NCI-H446 (cell line): ENCODE data around the gene CARMIL3.
A peak's percentile ranks its signal among the peaks of the same experiment; 100 is the strongest.

Experiments used
- DNase-seq, 2 experiments: peaks; one replicate each; lab custom pipeline; 2025; lab: John Stamatoyannopoulos, UW

Gene CARMIL3

GRCh38 chr14:24076302-24076601, 24.4 kb downstream of the CARMIL3 start:
- DNase-seq: no peak

DNA sequence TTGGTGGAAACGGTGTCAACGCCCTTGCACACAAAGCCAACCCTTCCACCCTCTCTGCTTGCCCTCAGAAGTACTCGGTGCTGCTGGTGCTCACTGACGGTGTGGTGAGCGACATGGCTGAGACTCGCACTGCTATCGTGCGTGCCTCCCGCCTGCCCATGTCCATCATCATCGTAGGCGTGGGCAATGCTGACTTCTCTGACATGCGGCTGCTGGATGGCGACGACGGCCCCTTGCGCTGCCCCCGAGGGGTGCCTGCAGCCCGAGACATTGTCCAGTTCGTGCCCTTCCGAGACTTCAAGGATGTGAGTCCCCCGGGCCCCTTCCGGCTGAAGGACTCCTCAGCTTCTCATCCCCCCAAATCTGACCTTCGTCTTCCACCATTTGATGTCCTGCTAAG, 25.3 kb downstream of the CARMIL3 start:
- no peak for DNase-seq

GRCh38 chr14:24078146-24078545, 26.3 kb downstream of the CARMIL3 start:
- no peak for DNase-seq

GRCh38 chr14:24079491-24080141, 27.8 kb downstream of the CARMIL3 start:
- peak; percentile 83 to 96 for DNase-seq

GRCh38 chr14:24080142-24080530, 28.3 kb downstream of the CARMIL3 start:
- DNase-seq: no peak

- peak in 1 of 2 experiments; percentile 40 for DNase-seq
Observed at GRCh38 chr14:24080888-24081738, 29.3 kb downstream of the CARMIL3 start.

DNA sequence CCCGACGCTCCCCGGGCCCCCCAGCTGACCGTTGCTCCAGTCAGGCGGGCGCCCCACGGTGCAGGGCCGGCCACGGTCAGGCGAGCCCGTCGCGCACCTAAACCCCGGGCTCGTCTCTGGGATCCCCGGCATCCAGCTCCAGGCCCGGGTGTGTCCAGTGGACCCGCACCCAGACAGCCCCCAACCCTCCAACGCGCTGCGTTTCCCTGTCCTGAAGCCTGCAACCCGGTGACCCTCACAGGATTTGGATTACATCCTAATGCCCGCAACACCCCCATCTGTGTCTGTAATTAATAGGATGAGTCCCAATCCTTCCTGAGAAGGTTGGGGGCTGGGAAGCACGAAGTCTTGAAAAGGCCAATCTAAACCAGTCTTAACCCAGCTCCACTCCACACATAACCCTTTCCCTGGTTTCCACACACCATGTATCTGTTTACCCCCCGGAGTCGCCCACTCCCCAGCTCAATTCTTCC, 30.0 kb downstream of the CARMIL3 start:
- DNase-seq: no peak

DNA sequence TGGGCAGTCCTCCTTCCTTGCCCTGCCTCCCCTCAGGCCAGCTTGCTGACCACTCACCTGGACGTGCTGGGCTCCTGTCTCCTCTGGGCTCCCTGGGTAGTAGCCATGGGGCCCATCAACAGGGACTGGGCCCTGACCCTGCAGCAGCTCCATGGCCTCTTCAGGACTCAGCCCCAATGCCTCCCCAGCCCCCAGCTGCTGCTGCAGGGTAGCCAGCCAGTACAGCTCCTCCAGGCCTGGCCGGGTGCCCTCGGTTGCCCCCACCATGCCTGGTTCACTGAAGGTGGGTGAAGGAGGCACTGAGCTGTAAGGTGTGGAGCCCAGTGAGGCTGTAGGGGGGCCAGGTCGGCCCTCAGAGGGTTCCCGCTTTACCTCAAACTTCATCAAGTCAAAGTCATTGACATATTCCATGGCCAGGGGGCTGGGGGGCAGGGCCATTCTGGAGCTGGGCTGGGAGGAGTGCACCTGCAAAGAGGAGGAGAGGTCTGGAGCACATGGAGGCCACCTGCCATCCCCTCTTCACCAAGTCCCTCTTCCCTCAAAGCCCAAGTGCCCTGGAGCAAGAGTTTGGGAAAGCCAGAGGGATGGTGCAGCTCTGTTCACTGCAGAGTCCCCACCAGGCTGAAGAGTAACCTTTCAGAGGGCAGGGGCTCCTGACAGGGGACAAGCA, 30.7 kb downstream of the CARMIL3 start:
- DNase-seq: no peak

GRCh38 chr14:24083462-24083861, 31.7 kb downstream of the CARMIL3 start:
- no peak for DNase-seq

DNA sequence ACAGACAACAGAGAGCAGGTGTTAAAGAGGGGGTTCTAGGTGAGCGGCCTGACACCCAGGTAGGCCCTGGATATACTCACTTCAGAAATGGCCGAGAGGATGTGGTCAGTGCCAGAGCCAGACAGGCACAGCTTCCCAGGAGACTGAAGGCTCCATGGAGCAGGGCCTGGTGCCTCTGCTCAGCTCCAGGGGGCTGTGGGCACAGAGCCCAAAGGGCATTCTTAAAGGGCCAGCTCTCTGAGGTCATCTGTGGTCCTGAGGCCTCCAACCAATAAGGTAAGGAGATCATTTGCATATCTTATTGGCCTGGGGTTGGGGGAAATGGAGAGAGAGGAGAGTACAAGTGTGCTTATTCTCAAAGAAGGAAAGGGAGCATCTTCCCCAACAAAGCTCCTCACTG, 32.6 kb downstream of the CARMIL3 start:
- DNase-seq: no peak

DNA sequence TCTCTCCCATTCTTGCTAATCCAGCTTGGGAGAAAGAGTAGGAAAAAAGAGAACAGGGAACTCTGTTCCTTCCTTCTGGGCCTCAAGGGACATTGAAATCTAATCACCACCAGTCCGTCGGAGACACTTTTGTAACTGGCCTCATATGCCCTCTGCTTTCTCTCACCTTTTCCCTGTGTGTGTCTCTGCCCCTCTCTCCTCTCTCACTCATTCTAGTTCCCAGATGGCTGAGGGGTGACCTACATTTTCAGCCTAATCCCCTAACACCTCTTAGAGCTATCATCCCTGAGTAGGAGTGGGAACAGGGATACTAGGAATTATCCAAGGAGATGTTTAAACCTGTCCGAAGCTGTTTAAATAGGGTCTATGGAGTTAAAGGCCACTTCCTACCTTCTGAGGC, 33.4 kb downstream of the CARMIL3 start:
- no peak for DNase-seq

- DNase-seq: no peak
Observed at GRCh38 chr14:24086193-24086955, 34.6 kb downstream of the CARMIL3 start.

GRCh38 chr14:24087004-24087403, 35.2 kb downstream of the CARMIL3 start:
- no peak for DNase-seq

DNA sequence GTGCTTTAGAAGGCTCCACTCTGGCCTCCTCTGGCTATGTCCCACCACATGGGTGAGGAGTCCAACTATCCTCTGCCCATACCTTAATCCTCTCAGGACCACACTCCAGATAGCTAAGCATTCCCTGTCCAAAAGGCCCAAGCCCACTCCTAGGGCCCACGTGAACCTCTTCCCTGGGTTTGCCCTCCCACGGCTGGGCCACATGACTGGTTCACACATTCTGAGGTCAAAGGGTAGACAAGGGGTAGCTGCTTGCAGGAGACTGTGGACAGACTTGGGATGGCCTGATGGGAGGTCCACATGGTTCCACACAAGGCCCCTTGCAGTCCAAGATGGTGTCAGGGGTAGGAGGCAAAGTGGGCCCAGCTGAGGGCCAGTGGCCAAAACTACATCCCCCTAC, 36.3 kb downstream of the CARMIL3 start:
- DNase-seq: no peak

- no peak for DNase-seq
Observed at GRCh38 chr14:24089890-24090289, 38.1 kb downstream of the CARMIL3 start.

- no peak for DNase-seq
Observed at GRCh38 chr14:24092110-24092504, 40.3 kb downstream of the CARMIL3 start.

DNA sequence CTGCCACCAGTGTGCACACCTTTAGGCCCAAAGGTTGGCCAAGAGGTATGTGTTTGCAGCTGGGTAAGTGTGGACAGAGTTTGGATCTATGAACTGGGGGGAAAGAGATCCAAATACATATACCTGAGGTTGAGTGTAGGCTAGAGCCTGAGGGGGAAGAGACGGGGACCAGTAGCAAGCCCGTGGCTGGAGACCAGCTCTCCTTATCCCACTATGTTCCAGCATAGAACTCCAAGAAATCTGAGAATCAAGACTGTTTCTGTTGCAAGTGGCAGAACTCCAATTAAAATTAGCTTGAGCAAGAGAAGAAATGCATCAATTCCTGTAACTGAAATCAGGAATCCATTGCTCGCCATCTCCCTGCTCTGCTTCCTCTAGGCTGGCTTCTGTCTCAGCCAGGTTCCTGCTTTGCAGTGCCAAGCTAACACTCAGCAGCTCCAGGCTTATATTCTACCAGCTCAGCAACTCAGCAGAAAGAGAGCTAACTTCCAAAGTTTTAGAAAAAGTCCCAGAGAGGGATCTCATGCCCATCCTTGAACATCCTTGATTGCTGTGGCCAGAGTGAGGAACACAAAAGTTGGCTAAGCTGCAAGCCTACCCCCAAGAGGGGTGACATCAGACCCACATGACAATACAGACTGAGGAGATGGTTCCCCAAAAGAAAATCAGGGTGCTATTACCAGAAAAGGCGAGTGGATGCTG, 40.8 kb downstream of the CARMIL3 start:
- no peak for DNase-seq

DNA sequence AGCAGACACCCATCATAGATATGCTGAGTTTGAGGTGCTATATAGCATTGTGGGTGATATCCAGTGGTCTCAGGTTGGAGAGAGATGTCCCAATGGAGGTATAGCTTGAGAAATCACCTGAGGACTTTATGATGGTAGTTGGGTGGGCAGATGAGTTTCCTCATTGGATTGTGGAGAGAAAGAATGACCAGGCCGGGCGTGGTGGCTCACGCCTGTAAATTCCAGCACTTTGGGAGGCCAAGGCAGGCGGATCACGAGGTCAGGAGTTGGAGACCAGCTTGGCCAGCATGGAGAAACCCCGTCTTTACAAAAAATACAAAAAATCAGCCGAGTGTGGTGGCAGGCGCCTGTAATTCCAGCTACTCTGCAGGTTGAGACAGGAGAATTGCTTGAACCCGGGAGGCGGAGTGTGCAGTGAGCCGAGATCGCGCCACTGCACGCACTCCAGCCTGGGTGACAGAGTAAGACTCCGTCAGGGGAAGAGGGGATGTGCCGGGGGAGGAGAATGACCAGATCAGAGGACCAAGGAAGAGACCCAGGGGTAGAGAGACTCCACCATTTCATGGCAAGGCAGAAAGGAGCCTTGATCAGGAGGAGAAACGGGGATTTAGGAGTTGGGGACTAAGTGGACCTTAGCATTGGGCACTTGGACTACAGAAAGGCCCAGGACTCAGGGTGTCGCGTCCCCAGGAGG, 41.5 kb downstream of the CARMIL3 start:
- no peak for DNase-seq

DNA sequence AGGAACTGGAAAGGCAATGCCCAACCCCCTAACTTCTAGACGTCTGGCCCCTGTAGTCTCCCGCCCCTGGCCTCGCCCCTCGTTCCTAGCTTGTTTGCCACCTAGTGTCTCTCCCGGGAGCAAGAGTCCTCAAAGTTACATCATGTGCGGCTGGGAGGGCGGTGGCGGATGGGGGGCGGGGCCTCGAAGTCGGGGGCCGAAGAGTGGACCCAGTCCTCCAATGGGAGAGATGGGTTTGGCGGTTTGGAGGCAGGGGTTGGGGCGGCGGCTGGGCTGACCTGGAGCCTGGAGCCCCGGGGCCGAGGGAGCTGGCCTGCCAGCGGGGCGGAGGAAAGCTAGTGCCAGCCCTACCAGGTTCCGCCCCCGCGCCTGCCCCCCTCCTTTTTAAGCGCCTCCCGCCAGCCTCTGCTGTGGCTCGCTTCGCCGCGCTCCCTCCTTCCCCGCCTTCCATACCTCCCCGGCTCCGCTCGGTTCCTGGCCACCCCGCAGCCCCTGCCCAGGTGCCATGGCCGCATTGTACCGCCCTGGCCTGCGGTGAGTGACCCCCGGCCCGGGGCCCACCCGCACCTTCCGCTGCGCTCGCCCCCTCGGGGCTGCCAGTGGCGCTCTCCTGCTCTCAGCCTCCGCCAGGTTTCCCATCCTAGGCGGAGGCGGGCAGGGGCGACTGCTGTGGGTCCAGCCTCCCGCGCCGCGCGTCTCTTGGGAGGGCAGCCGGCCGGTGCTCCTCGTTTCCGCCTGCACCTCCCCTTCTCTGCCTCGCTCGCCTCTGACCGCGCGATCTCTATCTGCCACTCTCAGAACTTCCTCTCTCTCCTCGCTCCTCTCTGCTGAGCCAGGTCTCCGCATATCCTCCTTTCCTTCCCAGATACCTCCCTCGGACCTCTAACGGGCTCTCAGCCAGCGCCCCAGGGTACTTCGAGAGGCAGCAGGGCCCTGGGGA, 42.4 kb downstream of the CARMIL3 start, which contains the start of gene PCK2:
TSS of gene PCK2 (plus strand) at position 411 of the 940 bp plus-strand sequence. CDS start at position 506, 95 bp downstream.
- peak; percentile 82 to 93 for DNase-seq

- DNase-seq: no peak
Observed at GRCh38 chr14:24094841-24095270, 43.0 kb downstream of the CARMIL3 start.
